ENCODE data around the gene KCNK13.
"Not testable (repeated sequence)": the region's sequence is repeated elsewhere in the genome, so short reads cannot be mapped to it uniquely, and the experiment has no call there.

The KCNK13 gene

GRCh38 chr14:90061685-90062126, at the start of gene KCNK13:
TSS of gene KCNK13 (plus strand) at chr14:90061994. CDS start at chr14:90062206, 212 bp downstream.
- no peak for DNase-seq

DNA sequence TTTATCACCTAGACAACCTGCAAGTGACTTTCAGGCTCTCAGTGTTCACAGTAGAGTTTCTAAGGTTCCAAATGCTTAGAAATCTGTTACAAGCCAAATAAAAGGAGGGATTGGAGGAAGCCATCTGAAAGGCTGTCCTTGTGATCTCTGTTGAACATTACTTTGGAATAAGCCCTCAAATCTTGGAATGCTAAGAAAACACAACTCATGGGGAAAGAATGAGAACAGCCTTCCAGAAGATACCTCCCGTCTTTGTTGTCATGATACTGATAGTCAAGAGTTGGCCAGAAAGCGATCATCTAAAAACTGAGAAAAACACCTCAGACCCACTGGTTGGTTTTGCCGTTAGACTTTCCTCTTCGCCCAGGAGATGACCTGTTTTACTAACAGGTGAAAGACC, 44.4 kb upstream of the KCNK13 start:
- DNase-seq: no peak

DNA sequence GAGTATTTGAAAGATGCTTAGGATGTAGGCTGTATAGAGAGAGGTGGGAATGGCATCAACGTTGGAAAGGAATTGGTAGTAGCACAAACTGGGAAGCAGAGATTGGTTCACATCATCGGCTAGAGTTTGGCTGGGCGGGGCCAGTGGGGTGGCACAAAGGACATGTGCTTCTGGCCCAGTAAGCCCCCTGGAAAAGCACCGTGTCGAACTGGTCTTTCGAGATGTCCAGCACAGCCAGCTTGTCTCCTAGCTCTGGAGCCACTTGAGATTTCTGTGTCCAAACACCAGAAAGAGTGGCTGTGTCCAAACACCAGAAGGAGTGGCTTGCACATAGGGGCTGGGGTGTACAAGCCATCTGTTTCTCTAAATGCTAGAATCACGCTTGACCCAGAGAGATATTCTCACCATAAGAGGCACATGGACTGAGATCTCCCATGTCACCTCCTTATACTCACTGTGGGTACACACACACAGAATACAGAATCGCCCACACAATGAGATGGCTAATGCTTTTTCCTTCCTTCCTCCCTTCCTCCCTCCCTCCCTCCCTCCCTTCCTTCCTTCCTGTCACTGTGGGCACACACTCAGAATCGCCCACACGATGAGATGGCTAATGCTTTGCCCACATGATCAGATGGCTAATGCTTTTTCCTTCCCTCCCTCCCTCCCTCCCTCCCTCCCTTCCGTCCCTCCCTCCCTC, 41.8 kb upstream of the KCNK13 start:
- DNase-seq: no peak

- DNase-seq: no peak
These were observed 38.5 kb upstream of the KCNK13 start for GRCh38 chr14:90023176-90023896.

GRCh38 chr14:90024910-90025309, 36.9 kb upstream of the KCNK13 start:
- DNase-seq: no peak

GRCh38 chr14:90026608-90027007, 35.2 kb upstream of the KCNK13 start:
- DNase-seq: not testable (repeated sequence)

GRCh38 chr14:90027842-90028241, 34.0 kb upstream of the KCNK13 start:
- no peak for DNase-seq

DNA sequence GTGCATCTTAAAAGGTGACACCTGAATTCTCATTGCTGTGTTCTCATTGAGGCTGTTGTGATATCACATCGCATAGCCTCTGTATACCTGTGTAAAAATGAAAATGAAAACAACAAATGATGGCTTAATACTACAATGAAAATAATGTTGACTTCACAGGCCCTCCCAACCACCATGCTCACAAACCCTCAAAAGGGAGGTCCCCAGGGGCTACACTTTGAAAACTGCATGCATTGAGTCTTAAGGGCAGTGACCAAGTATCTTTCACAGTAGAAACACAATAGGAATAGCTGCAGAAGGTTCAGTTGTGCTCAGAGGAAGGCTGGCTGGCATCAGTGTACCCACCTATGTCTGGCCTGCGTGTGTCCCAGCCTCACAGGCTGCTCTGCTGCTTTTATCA, 27.6 kb upstream of the KCNK13 start:
- no peak for DNase-seq

DNA sequence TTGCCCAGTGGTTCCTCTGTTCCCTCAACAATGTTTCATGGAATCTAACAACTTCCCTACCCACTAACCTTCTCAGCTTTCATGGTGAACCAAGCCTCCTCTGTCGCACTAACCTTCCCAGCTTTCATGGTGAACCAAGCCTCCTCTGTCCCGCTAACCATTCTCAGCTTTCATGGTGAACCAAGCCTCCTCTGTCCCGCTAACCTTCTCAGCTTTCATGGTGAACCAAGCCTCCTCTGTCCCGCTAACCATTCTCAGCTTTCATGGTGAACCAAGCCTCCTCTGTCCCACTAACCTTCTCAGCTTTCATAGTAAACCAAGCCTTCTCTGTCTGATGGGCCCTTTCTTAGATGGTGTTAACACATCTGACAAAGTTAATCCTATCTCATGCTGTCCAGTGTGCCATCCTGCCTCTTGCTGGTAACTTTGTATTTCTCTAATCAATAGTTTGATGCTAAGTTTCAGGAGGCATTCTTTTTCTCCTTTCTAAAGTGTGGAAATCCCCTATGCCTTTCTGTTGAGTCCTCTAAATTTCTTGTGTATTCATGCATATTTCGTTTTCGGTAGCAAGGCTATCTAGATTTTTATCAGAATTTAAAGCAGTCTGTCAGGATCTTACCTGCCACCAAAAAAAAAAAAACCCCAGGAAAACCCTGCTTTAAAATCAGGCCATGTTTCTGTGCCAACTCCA, 26.8 kb upstream of the KCNK13 start:
- DNase-seq: no peak

GRCh38 chr14:90039253-90040010, 22.4 kb upstream of the KCNK13 start:
- no peak for DNase-seq

GRCh38 chr14:90040411-90040810, 21.4 kb upstream of the KCNK13 start:
- no peak for DNase-seq

GRCh38 chr14:90042496-90043252, 19.1 kb upstream of the KCNK13 start:
- DNase-seq: no peak

DNA sequence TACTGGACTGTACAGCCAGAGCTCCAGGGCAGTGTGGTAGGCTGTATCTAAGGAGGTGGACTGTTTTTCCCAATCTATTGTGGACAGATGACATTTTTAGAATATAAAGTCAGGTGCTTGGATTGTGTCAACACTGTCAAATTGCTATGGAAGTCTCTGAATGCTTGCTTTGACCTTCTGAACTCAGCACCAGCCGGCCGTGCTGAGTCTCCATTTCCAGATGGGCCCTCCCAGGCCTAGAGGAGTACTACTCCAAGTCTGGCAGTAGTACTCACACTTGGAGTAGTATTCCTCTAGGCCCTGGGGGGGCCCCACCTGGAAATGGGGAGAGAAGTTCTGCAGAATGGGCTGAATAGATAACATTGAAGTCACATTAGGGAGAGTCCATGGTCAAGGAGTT, 16.2 kb upstream of the KCNK13 start:
- no peak for DNase-seq

- DNase-seq: no peak
These were observed 12.4 kb upstream of the KCNK13 start for GRCh38 chr14:90049390-90049789.

- no peak for DNase-seq
These were observed 11.5 kb upstream of the KCNK13 start for GRCh38 chr14:90050271-90050670.

- DNase-seq: no peak
These were observed 8.8 kb upstream of the KCNK13 start for GRCh38 chr14:90053044-90053443.

- DNase-seq: no peak
These were observed 7.0 kb upstream of the KCNK13 start for GRCh38 chr14:90054803-90055202.

- no peak for DNase-seq
These were observed 5.0 kb upstream of the KCNK13 start for GRCh38 chr14:90056826-90057225.

- no peak for DNase-seq
These were observed 2.8 kb upstream of the KCNK13 start for GRCh38 chr14:90058876-90059458.

DNA sequence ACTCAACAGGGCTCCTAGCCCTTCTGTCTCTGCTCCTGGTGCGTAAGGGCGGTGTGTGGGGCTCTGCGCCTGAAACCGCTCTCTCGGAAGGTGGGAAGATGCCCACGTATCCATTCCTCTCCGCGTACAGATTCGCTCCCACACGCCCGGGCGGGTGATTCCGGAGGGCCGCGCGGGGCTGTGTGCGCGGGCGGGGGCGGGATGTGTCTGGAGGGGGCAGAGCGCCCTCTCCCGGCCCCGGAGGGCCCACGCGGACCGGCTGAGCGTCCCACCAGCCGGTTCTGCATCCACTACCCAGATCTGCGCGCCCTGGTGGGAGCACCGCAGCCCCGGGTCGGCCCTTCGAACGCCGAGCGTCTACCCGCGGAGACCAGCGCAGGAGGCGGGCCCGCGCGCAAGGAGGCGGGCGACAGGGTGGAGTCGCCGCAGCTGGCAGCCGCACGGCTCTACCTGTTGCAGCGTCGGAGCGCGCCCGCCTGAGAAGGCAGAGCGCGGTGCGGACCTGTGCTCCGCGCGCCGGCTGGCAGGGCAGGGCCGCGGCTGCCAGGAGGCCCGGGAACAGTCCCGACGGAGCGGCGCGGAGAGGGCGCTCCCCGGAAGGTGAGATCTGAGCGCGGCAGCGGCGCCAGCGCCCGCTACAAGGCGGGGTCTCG, 1.4 kb upstream of the KCNK13 start:
- DNase-seq: no peak

GRCh38 chr14:90060965-90061684, 669 bp upstream of the KCNK13 start:
- no peak for DNase-seq

Data from SIG-M5 (cell line).